WTC11 (cell line): ENCODE results near the gene RBMS1. TPM values are rescaled to one million over a fixed set of nuclear protein-coding genes. Genes with fewer than 3 reads are reported as not detected.

Experiments used
- AFF4 ChIP-seq: sonication (generic); formaldehyde crosslinking; IDR thresholded peaks from 2 replicates; pipeline ENCODE4 v1.8.1; 2023; ENCODE audit warnings: mild to moderate bottlenecking, missing genetic modification reagents, borderline replicate concordance
- ARID4B ChIP-seq: sonication (generic); formaldehyde crosslinking; IDR thresholded peaks from 2 replicates; pipeline ENCODE4 v1.8.0; 2023; ENCODE audit warnings: missing genetic modification reagents, mild to moderate bottlenecking, borderline replicate concordance
- CDX4 ChIP-seq: fragments of 250-450 bp; sonication (Bioruptor Pico); IDR thresholded peaks from 2 replicates; pipeline ENCODE4 v1.9.0; 2021; ENCODE audit warnings: moderate library complexity, mild to moderate bottlenecking, inconsistent platforms, borderline replicate concordance
- CREM ChIP-seq: sonication (generic); formaldehyde crosslinking; IDR thresholded peaks from 2 replicates; pipeline ENCODE4 v1.8.1; 2022; ENCODE audit warnings: mild to moderate bottlenecking, missing genetic modification reagents, moderate library complexity
- FOXP4 ChIP-seq: sonication (generic); formaldehyde crosslinking; IDR thresholded peaks from 2 replicates; pipeline ENCODE4 v1.8.0; 2022; ENCODE audit warnings: mild to moderate bottlenecking, missing genetic modification reagents
- HMGXB4 ChIP-seq: sonication (generic); formaldehyde crosslinking; IDR thresholded peaks from 2 replicates; pipeline ENCODE4 v1.8.1; 2023; ENCODE audit warnings: mild to moderate bottlenecking, moderate library complexity, missing genetic modification reagents
- NFE2L1 ChIP-seq: sonication (generic); formaldehyde crosslinking; IDR thresholded peaks from 2 replicates; pipeline ENCODE4 v1.8.1; 2023; ENCODE audit warnings: missing genetic modification reagents
- NR1H2 ChIP-seq: sonication (generic); formaldehyde crosslinking; IDR thresholded peaks from 2 replicates; pipeline ENCODE4 v1.9.0; 2021; ENCODE audit warnings: mild to moderate bottlenecking, moderate library complexity, missing genetic modification reagents
- ZNF138 ChIP-seq: sonication (generic); formaldehyde crosslinking; conservative IDR thresholded peaks from 2 replicates; pipeline ENCODE4 v1.8.1; 2022; ENCODE audit warnings: mild to moderate bottlenecking, moderate library complexity, missing genetic modification reagents
- total RNA-seq: library from RNA; stranded (reverse); gene quantifications from 3 replicates; pipeline ENCODE4 v1.2.3, GENCODE V29; 2021
- TF ChIP-seq, protein P1 (sequence below): fragments of 250-450 bp; sonication (Bioruptor Pico); IDR thresholded peaks from 2 replicates; pipeline ENCODE4 v1.9.0; 2021; ENCODE audit warnings: mild to moderate bottlenecking, borderline replicate concordance
- TF ChIP-seq, protein P2 (sequence below): fragments of 250-450 bp; sonication (Bioruptor Pico); IDR thresholded peaks from 2 replicates; pipeline ENCODE4 v2.1.2; 2022; ENCODE audit warnings: mild to moderate bottlenecking, moderate library complexity
- TF ChIP-seq, protein P3 (sequence below): sonication (generic); formaldehyde crosslinking; IDR thresholded peaks from 2 replicates; pipeline ENCODE4 v1.8.1; 2022; ENCODE audit warnings: low read depth, missing genetic modification reagents, borderline replicate concordance

The RBMS1 gene
- total RNA-seq, 1 experiment from 2014 or later = 56.3 TPM

DNA sequence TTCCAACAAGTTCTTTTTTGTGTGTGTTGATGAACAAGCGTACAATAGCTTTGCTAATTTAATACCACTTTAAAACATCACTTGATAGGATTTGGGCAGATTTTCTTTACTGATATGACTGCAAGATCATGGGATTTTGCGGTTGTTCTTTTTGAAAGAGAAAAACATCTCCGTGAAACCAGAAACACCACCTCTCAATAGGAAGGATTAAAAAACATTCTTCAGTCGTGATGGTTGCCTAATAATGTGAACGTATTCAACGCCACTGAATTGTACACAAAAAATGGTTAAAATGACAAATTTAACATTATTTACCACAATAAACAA, 19.3 kb downstream of the RBMS1 start (continued):
- TF ChIP-seq, protein P1, sequence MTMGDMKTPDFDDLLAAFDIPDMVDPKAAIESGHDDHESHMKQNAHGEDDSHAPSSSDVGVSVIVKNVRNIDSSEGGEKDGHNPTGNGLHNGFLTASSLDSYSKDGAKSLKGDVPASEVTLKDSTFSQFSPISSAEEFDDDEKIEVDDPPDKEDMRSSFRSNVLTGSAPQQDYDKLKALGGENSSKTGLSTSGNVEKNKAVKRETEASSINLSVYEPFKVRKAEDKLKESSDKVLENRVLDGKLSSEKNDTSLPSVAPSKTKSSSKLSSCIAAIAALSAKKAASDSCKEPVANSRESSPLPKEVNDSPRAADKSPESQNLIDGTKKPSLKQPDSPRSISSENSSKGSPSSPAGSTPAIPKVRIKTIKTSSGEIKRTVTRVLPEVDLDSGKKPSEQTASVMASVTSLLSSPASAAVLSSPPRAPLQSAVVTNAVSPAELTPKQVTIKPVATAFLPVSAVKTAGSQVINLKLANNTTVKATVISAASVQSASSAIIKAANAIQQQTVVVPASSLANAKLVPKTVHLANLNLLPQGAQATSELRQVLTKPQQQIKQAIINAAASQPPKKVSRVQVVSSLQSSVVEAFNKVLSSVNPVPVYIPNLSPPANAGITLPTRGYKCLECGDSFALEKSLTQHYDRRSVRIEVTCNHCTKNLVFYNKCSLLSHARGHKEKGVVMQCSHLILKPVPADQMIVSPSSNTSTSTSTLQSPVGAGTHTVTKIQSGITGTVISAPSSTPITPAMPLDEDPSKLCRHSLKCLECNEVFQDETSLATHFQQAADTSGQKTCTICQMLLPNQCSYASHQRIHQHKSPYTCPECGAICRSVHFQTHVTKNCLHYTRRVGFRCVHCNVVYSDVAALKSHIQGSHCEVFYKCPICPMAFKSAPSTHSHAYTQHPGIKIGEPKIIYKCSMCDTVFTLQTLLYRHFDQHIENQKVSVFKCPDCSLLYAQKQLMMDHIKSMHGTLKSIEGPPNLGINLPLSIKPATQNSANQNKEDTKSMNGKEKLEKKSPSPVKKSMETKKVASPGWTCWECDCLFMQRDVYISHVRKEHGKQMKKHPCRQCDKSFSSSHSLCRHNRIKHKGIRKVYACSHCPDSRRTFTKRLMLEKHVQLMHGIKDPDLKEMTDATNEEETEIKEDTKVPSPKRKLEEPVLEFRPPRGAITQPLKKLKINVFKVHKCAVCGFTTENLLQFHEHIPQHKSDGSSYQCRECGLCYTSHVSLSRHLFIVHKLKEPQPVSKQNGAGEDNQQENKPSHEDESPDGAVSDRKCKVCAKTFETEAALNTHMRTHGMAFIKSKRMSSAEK = no peak
- no peak for TF ChIP-seq FOXP4 (CRISPR knock-in tag)
- TF ChIP-seq CREM = no peak
- no peak for TF ChIP-seq AFF4
- TF ChIP-seq CDX4 = no peak
- TF ChIP-seq, protein P2, sequence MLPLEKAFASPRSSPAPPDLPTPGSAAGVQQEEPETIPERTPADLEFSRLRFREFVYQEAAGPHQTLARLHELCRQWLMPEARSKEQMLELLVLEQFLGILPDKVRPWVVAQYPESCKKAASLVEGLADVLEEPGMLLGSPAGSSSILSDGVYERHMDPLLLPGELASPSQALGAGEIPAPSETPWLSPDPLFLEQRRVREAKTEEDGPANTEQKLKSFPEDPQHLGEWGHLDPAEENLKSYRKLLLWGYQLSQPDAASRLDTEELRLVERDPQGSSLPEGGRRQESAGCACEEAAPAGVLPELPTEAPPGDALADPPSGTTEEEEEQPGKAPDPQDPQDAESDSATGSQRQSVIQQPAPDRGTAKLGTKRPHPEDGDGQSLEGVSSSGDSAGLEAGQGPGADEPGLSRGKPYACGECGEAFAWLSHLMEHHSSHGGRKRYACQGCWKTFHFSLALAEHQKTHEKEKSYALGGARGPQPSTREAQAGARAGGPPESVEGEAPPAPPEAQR (CRISPR knock-in tag) = no peak
- TF ChIP-seq, protein P3, sequence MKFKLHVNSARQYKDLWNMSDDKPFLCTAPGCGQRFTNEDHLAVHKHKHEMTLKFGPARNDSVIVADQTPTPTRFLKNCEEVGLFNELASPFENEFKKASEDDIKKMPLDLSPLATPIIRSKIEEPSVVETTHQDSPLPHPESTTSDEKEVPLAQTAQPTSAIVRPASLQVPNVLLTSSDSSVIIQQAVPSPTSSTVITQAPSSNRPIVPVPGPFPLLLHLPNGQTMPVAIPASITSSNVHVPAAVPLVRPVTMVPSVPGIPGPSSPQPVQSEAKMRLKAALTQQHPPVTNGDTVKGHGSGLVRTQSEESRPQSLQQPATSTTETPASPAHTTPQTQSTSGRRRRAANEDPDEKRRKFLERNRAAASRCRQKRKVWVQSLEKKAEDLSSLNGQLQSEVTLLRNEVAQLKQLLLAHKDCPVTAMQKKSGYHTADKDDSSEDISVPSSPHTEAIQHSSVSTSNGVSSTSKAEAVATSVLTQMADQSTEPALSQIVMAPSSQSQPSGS (CRISPR knock-in tag) = no peak
- TF ChIP-seq ARID4B (CRISPR knock-in tag) = no peak
- no peak for TF ChIP-seq HMGXB4
- no peak for TF ChIP-seq ZNF138 (CRISPR knock-in tag)
- TF ChIP-seq NFE2L1 (CRISPR knock-in tag) = no peak
- no peak for TF ChIP-seq NR1H2 (CRISPR knock-in tag)
